SJSA1 (cell line): ENCODE data around the gene UBQLN4. TPM values are rescaled to one million over a fixed set of nuclear protein-coding genes. Genes with fewer than 3 reads are reported as not detected.

ENCODE experiments used
- total RNA-seq: library from RNA; depleted of rRNA; stranded (reverse); fragments of >200 nt; shearing (Covaris generic); gene quantifications from 2 replicates; pipeline ENCODE4 v1.2.3, GENCODE V29; 2014; rRNA removed

UBQLN4 gene
- total RNA-seq, 1 experiment from 2014 or later, result 18.2 TPM

Other genes starting within 250 kb of the UBQLN4 start
- 14.6 and 22.7 TPM in 2 replicates for gene GON4L, start 196.6 kb downstream of the UBQLN4 start, total RNA-seq
- 6.3 and 6.9 TPM in 2 replicates for gene SYT11, start 194.2 kb downstream of the UBQLN4 start, total RNA-seq
- 47.4 and 73.8 TPM in 2 replicates for gene RIT1, start 142.4 kb downstream of the UBQLN4 start, total RNA-seq
- 31.5 and 63.9 TPM in 2 replicates for gene KHDC4, start 119.4 kb downstream of the UBQLN4 start, total RNA-seq
- gene RXFP4, start 112.2 kb downstream of the UBQLN4 start, total RNA-seq, result not detected in 2 replicates
- gene ARHGEF2, start 75.3 kb downstream of the UBQLN4 start, total RNA-seq, result 49.8 and 81.1 TPM in 2 replicates
- gene SSR2, start 32.8 kb downstream of the UBQLN4 start, total RNA-seq, result 507 and 546 TPM in 2 replicates
- 49.0 and 55.8 TPM in 2 replicates for gene LAMTOR2, start 984 bp upstream of the UBQLN4 start, total RNA-seq
- not detected in 2 replicates for gene RAB25, start 7.4 kb upstream of the UBQLN4 start, total RNA-seq
- 0.13 and 1.1 TPM in 2 replicates for gene MEX3A, start 28.7 kb upstream of the UBQLN4 start, total RNA-seq
- gene LMNA, start 60.9 kb upstream of the UBQLN4 start, total RNA-seq, result 944 and 992 TPM in 2 replicates
- 0.16 and 1.8 TPM in 2 replicates for gene SEMA4A, start 99.8 kb upstream of the UBQLN4 start, total RNA-seq
- gene SLC25A44, start 140.3 kb upstream of the UBQLN4 start, total RNA-seq, result 16.4 and 17.9 TPM in 2 replicates
- 85.6 and 100 TPM in 2 replicates for gene PMF1, start 159.2 kb upstream of the UBQLN4 start, total RNA-seq
- gene BGLAP, start 188.4 kb upstream of the UBQLN4 start, total RNA-seq, result not detected in 2 replicates
- 0.16 and 0.32 TPM in 2 replicates for gene PAQR6, start 194.3 kb upstream of the UBQLN4 start, total RNA-seq
- 49.8 and 68.2 TPM in 2 replicates for gene SMG5, start 229.0 kb upstream of the UBQLN4 start, total RNA-seq
- gene TMEM79, start 230.5 kb upstream of the UBQLN4 start, total RNA-seq, result 0.69 and 1.9 TPM in 2 replicates
- gene GLMP, start 241.9 kb upstream of the UBQLN4 start, total RNA-seq, result 30.0 and 32.0 TPM in 2 replicates
- not detected in 2 replicates for gene VHLL, start 245.5 kb upstream of the UBQLN4 start, total RNA-seq